Measurements from ENCODE around the gene PRSS1. TPM values are rescaled to one million over a fixed set of nuclear protein-coding genes. Genes with fewer than 3 reads are reported as not detected.

Gene PRSS1
- polyA plus RNA-seq, 1 donor from 2014 or later = not detected

DNA sequence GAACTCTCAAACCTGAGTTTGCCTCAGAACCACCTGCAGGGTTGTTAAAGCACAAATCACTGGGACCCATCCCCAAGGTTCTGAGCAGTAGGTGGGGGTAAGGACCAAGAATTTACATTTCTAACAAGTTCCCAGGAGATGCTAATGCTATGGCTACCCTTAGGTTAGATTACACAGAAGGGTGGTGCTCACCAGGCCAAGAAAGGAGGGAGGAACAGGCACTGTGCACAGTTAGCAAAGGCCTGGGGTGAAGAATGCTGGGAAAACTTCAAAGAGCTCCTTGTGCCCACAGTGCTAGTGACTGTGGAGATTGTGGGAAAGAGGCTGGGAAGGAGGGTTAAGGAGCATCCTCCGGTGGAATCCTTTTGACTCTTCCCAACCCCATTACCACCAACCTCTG, 12.8 kb downstream of the PRSS1 start:
- Histone ChIP-seq H3K9me2 (ENCODE audit: insufficient read depth, low read length) (no peaks in the 10 kb centered on the region), H2AFZ (ENCODE audit: low read depth, low read length) (no peak overlapping the region), H3K9ac (ENCODE audit: low read length) (no peak overlapping the region), H4K20me1 (ENCODE audit: insufficient read depth) (no peaks in the 10 kb centered on the region), H3K9me3 (ENCODE audit: low read length) (no peaks in the 10 kb centered on the region), H3K4me3 (ENCODE audit: low read length) (no peak overlapping the region), H3K4me2 (ENCODE audit: low read length) (no peak overlapping the region), H3K27me3 (ENCODE audit: insufficient read depth, low read depth, low read length) (no peaks in the 10 kb centered on the region), H3K79me2 (replicated peaks; ENCODE audit: insufficient read depth, low read length) (no peaks in the 10 kb centered on the region), H3K27ac (ENCODE audit: low read length) (no peak overlapping the region), H3K36me3 (ENCODE audit: insufficient read depth, low read length) (no peaks in the 10 kb centered on the region), H3F3A (ENCODE audit: insufficient read depth, low read length, poor library complexity, severe bottlenecking) (no peaks in the 10 kb centered on the region)
- TF ChIP-seq SMC3 (conservative IDR thresholded peaks at IDR 0.05; ENCODE audit: poor library complexity) = no peak
- TF ChIP-seq, protein P1, sequence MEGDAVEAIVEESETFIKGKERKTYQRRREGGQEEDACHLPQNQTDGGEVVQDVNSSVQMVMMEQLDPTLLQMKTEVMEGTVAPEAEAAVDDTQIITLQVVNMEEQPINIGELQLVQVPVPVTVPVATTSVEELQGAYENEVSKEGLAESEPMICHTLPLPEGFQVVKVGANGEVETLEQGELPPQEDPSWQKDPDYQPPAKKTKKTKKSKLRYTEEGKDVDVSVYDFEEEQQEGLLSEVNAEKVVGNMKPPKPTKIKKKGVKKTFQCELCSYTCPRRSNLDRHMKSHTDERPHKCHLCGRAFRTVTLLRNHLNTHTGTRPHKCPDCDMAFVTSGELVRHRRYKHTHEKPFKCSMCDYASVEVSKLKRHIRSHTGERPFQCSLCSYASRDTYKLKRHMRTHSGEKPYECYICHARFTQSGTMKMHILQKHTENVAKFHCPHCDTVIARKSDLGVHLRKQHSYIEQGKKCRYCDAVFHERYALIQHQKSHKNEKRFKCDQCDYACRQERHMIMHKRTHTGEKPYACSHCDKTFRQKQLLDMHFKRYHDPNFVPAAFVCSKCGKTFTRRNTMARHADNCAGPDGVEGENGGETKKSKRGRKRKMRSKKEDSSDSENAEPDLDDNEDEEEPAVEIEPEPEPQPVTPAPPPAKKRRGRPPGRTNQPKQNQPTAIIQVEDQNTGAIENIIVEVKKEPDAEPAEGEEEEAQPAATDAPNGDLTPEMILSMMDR (IDR thresholded peaks at IDR 0.05; ENCODE audit: poor library complexity, severe bottlenecking) = no peak

DNA sequence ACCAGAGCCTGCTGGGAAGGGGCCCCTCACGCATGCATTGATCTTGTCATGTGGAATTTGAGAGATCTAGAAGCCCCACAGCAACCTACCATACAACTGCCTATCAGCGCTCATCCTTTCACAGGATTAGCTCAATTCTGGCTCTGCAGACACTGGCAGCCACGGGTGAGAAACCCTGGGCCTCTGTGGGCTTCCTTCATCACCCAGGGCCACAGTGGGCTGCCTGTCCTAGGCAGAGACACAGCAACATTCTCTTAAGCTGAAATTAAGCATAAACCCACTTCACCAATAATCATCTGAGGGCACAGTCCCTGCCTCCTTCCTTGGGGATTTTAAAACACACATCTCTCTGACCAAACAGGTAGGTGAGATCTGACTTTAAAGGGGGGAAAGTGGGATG, 18.2 kb downstream of the PRSS1 start:
- Histone ChIP-seq H4K20me1 (ENCODE audit: insufficient read depth) (no peaks in the 10 kb centered on the region), H3K9ac (ENCODE audit: low read length) (no peak overlapping the region), H3K27me3 (ENCODE audit: insufficient read depth, low read depth, low read length) (no peaks in the 10 kb centered on the region), H2AFZ (ENCODE audit: low read depth, low read length) (no peak overlapping the region), H3K27ac (ENCODE audit: low read length) (no peak overlapping the region), H3K9me2 (ENCODE audit: insufficient read depth, low read length) (no peaks in the 10 kb centered on the region), H3K4me3 (ENCODE audit: low read length) (no peak overlapping the region), H3K9me3 (ENCODE audit: low read length) (no peaks in the 10 kb centered on the region), H3K79me2 (replicated peaks; ENCODE audit: insufficient read depth, low read length) (no peaks in the 10 kb centered on the region), H3F3A (ENCODE audit: insufficient read depth, low read length, poor library complexity, severe bottlenecking) (no peaks in the 10 kb centered on the region), H3K36me3 (ENCODE audit: insufficient read depth, low read length) (no peaks in the 10 kb centered on the region), H3K4me2 (ENCODE audit: low read length) (no peak overlapping the region)
- TF ChIP-seq TAF1 (IDR thresholded peaks at IDR 0.05; ENCODE audit: low read depth) (no peak), REST (IDR thresholded peaks at IDR 0.05; ENCODE audit: borderline replicate concordance) (no peak)
- TF ChIP-seq, protein P1 (IDR thresholded peaks at IDR 0.05; ENCODE audit: poor library complexity, severe bottlenecking) = no peak

GRCh38 chr7:142767861-142768260, 18.6 kb downstream of the PRSS1 start:
- H3K27me3 ChIP-seq (ENCODE audit: insufficient read depth, low read depth, low read length) = no peaks in the 10 kb centered on the region
- H4K20me1 ChIP-seq (ENCODE audit: insufficient read depth) = no peaks in the 10 kb centered on the region
- no peak overlapping the region for H3K27ac ChIP-seq (ENCODE audit: low read length)
- no peaks in the 10 kb centered on the region for H3K79me2 ChIP-seq (replicated peaks; ENCODE audit: insufficient read depth, low read length)
- no peaks in the 10 kb centered on the region for H3K9me2 ChIP-seq (ENCODE audit: insufficient read depth, low read length)
- H3K9me3 ChIP-seq (ENCODE audit: low read length) = no peaks in the 10 kb centered on the region
- no peak overlapping the region for H3K9ac ChIP-seq (ENCODE audit: low read length)
- H2AFZ ChIP-seq (ENCODE audit: low read depth, low read length) = no peak overlapping the region
- no peaks in the 10 kb centered on the region for H3K36me3 ChIP-seq (ENCODE audit: insufficient read depth, low read length)
- no peaks in the 10 kb centered on the region for H3F3A ChIP-seq (ENCODE audit: insufficient read depth, low read length, poor library complexity, severe bottlenecking)
- no peak overlapping the region for H3K4me2 ChIP-seq (ENCODE audit: low read length)
- H3K4me3 ChIP-seq (ENCODE audit: low read length) = no peak overlapping the region
- TF ChIP-seq MXI1 (conservative IDR thresholded peaks at IDR 0.05; ENCODE audit: poor library complexity, severe bottlenecking) (no peak), EZH2 (IDR thresholded peaks at IDR 0.05; ENCODE audit: borderline replicate concordance, insufficient read depth, low read length, poor library complexity, severe bottlenecking) (no peak), POLR2AphosphoS5 (IDR thresholded peaks at IDR 0.05) (no peak), TAF1 (IDR thresholded peaks at IDR 0.05; ENCODE audit: low read depth) (no peak), EP300 (conservative IDR thresholded peaks at IDR 0.05; ENCODE audit: poor library complexity, severe bottlenecking) (no peak), REST (IDR thresholded peaks at IDR 0.05; ENCODE audit: borderline replicate concordance) (no peak), RAD21 (conservative IDR thresholded peaks at IDR 0.05) (no peak)
- TF ChIP-seq, protein P1 (IDR thresholded peaks at IDR 0.05; ENCODE audit: poor library complexity, severe bottlenecking) = no peak
